Keratinocyte (primary cell): ENCODE results near the gene ABHD10. TPM values are rescaled to one million over a fixed set of nuclear protein-coding genes. Genes with fewer than 3 reads are reported as not detected.

Source experiments
- DNase-seq: peaks from one replicate; pipeline ENCODE4 v3.0.0-alpha.2; 2011; ENCODE audit warnings: low read depth, missing footprints, low spot score
- FAIRE-seq: peaks from 2 replicates; lab custom pipeline; 2011; peaks lifted over from hg19 to GRCh38; lab: Jason Lieb, UNC
- H2AFZ ChIP-seq: 2 replicates; pipeline ENCODE4 v1.6.0; 2012; ENCODE audit warnings: low read length, control low read depth, inconsistent platforms; ENCODE audit not compliant: control insufficient read depth
- H3K27ac ChIP-seq: 2 replicates; pipeline ENCODE4 v1.5.1; 2011; ENCODE audit warnings: low read length; ENCODE audit not compliant: control insufficient read depth, insufficient read depth
- H3K27me3 ChIP-seq: 3 replicates; pipeline ENCODE4 v1.6.0; 2011; ENCODE audit warnings: low read length; ENCODE audit not compliant: control insufficient read depth, insufficient read depth; ENCODE audit errors: extremely low read depth
- H3K36me3 ChIP-seq, 2 experiments: 2 replicates in 1 of 2; 3 replicates in 1 of 2; pipeline ENCODE4 v1.5.1; 2011; ENCODE audit warnings: low read length in 2 of 2, mild to moderate bottlenecking in 1 of 2; ENCODE audit not compliant: control insufficient read depth in 2 of 2, insufficient read depth in 2 of 2; ENCODE audit errors: extremely low read depth in 1 of 2
- H3K4me1 ChIP-seq: 3 replicates; pipeline ENCODE4 v1.5.1; 2011; ENCODE audit warnings: low read length; ENCODE audit not compliant: control insufficient read depth, insufficient read depth; ENCODE audit errors: extremely low read depth
- H3K4me2 ChIP-seq: 3 replicates; pipeline ENCODE4 v1.6.0; 2011; ENCODE audit warnings: low read depth, low read length; ENCODE audit not compliant: control insufficient read depth, insufficient read depth; ENCODE audit errors: extremely low read depth
- H3K4me3 ChIP-seq, 3 experiments: fragments of 200-600 bp in 1 of 3; sonication (generic) in 1 of 3; 2 replicates in 2 of 3; 3 replicates in 1 of 3; pipeline ENCODE4 v1.5.1; 2011 to 2016; ENCODE audit warnings: low read length in 3 of 3, mild to moderate bottlenecking in 3 of 3, control low read depth in 2 of 3, inconsistent platforms in 1 of 3, low read depth in 1 of 3, mixed read lengths in 1 of 3, mixed run types in 1 of 3, moderate library complexity in 1 of 3; ENCODE audit not compliant: control insufficient read depth in 2 of 3, insufficient read depth in 2 of 3; ENCODE audit errors: extremely low read depth in 1 of 3
- H3K79me2 ChIP-seq: 2 replicates; pipeline ENCODE4 v1.6.0; 2012; ENCODE audit warnings: low read length; ENCODE audit not compliant: control insufficient read depth, insufficient read depth
- H3K9ac ChIP-seq: 3 replicates; pipeline ENCODE4 v1.6.0; 2011; ENCODE audit warnings: low read length; ENCODE audit not compliant: control insufficient read depth, insufficient read depth; ENCODE audit errors: extremely low read depth
- H3K9me1 ChIP-seq: 3 replicates; pipeline ENCODE4 v1.6.0; 2011; ENCODE audit warnings: low read length; ENCODE audit not compliant: control insufficient read depth, insufficient read depth; ENCODE audit errors: extremely low read depth
- H3K9me3 ChIP-seq: 2 replicates; pipeline ENCODE4 v1.5.1; 2012; ENCODE audit warnings: low read depth, low read length; ENCODE audit not compliant: control insufficient read depth
- H4K20me1 ChIP-seq: 3 replicates; pipeline ENCODE4 v1.6.0; 2011; ENCODE audit warnings: low read length; ENCODE audit not compliant: control insufficient read depth, insufficient read depth; ENCODE audit errors: extremely low read depth
- CTCF ChIP-seq, 3 experiments: IDR thresholded peaks in 1 of 3; conservative IDR thresholded peaks in 1 of 3; optimal IDR thresholded peaks in 1 of 3; 2 replicates in 2 of 3; 3 replicates in 1 of 3; pipeline versions ENCODE3 to v1.5.1; 2011; ENCODE audit warnings: low read length in 3 of 3, mild to moderate bottlenecking in 3 of 3, moderate library complexity in 2 of 3, control low read depth in 1 of 3, inconsistent platforms in 1 of 3; ENCODE audit not compliant: insufficient read depth in 2 of 3; ENCODE audit errors: extremely low read depth in 1 of 3
- EZH2 ChIP-seq: IDR thresholded peaks from one replicate; pipeline ENCODE4 v1.6.1; 2012; ENCODE audit warnings: inconsistent platforms, mild to moderate bottlenecking, low read length, moderate library complexity
- dilution Hi-C: fragments of 300-500 bp; cut with MboI; formaldehyde crosslinking; loops from one replicate; pipeline ENCODE4 v1.7.0; 2020; ENCODE audit warnings: low sequenced_read_pairs; ENCODE audit not compliant: extremely low pct_ligation_motif_present
- polyA plus RNA-seq, 5 experiments: library from polyadenylated mRNA; depleted of rRNA in 3 of 5; stranded (reverse) in 3 of 5; stranded (forward) in 1 of 5; unstranded in 1 of 5; fragments of >200 nt; gene quantifications; 1 replicate in 1 of 5; 2 replicates in 3 of 5; 3 replicates in 1 of 5; pipeline versions ENCODE4 v1.2.1 to v1.2.3, GENCODE V29; 2011 to 2012; ENCODE audit warnings: missing spikeins in 2 of 5, low read depth in 1 of 5, low replicate concordance in 1 of 5

The ABHD10 gene
- polyA plus RNA-seq, 1 donor (not counting 4 experiments of a cell fraction or from before 2014, with no cell fraction given), result 22.2 TPM

DNA sequence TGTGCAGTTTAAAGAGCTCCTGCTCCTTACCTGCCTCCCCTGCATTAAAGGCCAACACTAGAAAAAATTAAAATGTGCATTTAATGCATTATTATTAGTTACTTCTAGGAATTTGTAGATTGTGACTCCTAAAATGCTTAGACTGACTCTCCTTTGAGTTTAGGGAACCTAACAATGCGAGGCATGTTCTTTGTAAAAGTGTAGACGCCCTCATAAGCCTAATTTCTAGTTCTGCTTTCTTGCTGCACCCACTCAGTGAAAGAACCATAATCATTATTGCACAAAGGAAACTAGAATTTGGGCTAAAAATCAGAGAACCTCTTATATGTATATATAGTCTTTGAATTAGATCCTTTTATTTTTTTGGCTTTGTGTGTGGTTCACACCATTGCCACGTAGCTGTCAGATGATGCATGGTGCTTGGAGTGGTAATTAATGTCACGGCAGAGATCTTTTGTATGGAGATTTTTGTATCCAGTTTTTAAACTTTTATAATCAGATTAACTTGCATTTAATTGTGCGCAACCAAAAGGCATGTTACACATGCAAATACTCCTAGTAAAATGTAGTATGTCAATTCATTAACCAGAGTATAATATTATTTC is 710 bp downstream of the ABHD10 start:
- peak; percentile 36 for FAIRE-seq

GRCh38 chr3:111980716-111981456 is 2.1 kb downstream of the ABHD10 start:
- Histone ChIP-seq H3K9me1 (no peaks in the 10 kb centered on the region), H2AFZ (no peak overlapping the region), H3K36me3 (peaks cover 0 to 6% of the 10 kb centered on the region in 2 experiments), H3K9ac (no peak overlapping the region), H3K27ac (no peak overlapping the region), H3K4me1 (peaks cover 8% of the 10 kb centered on the region), H3K4me2 (peak overlapping the region; percentile 73), H3K9me3 (no peaks in the 10 kb centered on the region), H3K27me3 (no peaks in the 10 kb centered on the region), H3K79me2 (peaks cover 20% of the 10 kb centered on the region), H4K20me1 (no peaks in the 10 kb centered on the region), H3K4me3 (no peak overlapping the region)
- DNase-seq (no peak), FAIRE-seq (no peak)
- TF ChIP-seq CTCF (optimal IDR thresholded peaks at IDR 0.05 in 1 of 3, IDR thresholded peaks at IDR 0.05 in 1 of 3, conservative IDR thresholded peaks at IDR 0.05 in 1 of 3; ENCODE audit: extremely low read depth in 1 of 3, insufficient read depth in 2 of 3, low read length in 3 of 3) (no peak), EZH2 (no peak)
- dilution Hi-C loops, result no loop called here

More for the DNA sequence above, 710 bp downstream of the ABHD10 start:
- dilution Hi-C loops, result no loop called here
- no peaks in the 10 kb centered on the region for H4K20me1 ChIP-seq
- H3K9me3 ChIP-seq, result no peaks in the 10 kb centered on the region
- H3K9ac ChIP-seq, result peak overlapping the region; percentile 84
- no peaks in the 10 kb centered on the region for H3K9me1 ChIP-seq
- H2AFZ ChIP-seq, result peak overlapping the region; percentile 90
- H3K27ac ChIP-seq, result peak overlapping the region; percentile 68
- peaks cover 8% of the 10 kb centered on the region for H3K4me1 ChIP-seq
- H3K79me2 ChIP-seq, result peaks cover 20% of the 10 kb centered on the region
- no peak for DNase-seq
- peaks cover 0 to 6% of the 10 kb centered on the region in 2 experiments for H3K36me3 ChIP-seq
- peak overlapping the region; percentile 72 to 84 (median 81) for H3K4me3 ChIP-seq
- peak overlapping the region; percentile 73 for H3K4me2 ChIP-seq
- TF ChIP-seq CTCF (optimal IDR thresholded peaks at IDR 0.05 in 1 of 3, IDR thresholded peaks at IDR 0.05 in 1 of 3, conservative IDR thresholded peaks at IDR 0.05 in 1 of 3; ENCODE audit: extremely low read depth in 1 of 3, insufficient read depth in 2 of 3, low read length in 3 of 3) (no peak), EZH2 (no peak)
- no peaks in the 10 kb centered on the region for H3K27me3 ChIP-seq
